OCI-LY1 (cell line): ENCODE measurements around the gene TGFBR1.

Experiments used
- CTCF ChIP-seq: fragments of 200-600 bp; sonication (generic), shearing (Covaris generic); IDR thresholded peaks from 2 replicates; pipeline ENCODE4 v1.5.1; 2017; ENCODE audit warnings: mild to moderate bottlenecking, antibody characterized with exemption, low read length, moderate library complexity, mixed read lengths
- EZH2 ChIP-seq: fragments of 200-600 bp; sonication (generic), shearing (Covaris generic); IDR thresholded peaks from 2 replicates; pipeline ENCODE4 v1.8.0; 2017; ENCODE audit warnings: borderline replicate concordance, mixed run types, mild to moderate bottlenecking, antibody characterized with exemption, low read length, moderate library complexity, mixed read lengths

DNA sequence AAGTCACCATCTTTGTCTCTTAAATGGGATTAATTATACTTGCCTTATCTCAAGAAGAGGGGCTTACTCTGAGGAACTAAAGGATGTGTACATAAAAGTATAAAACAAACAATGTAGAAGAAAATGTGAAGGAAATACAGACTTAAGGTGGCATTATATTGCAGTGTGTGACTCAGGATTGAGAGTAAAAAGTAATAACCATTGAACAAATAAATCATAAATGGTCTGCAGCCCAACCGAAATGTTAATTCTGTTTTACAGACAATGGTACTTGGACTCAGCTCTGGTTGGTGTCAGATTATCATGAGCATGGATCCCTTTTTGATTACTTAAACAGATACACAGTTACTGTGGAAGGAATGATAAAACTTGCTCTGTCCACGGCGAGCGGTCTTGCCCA lies 37.4 kb downstream of the TGFBR1 start:
- TF ChIP-seq CTCF: no peak
- TF ChIP-seq EZH2: no peak
